Islet precursor cell (in vitro differentiated cells): ENCODE results near the gene CARHSP1.
"Not testable (repeated sequence)": the region's sequence is repeated elsewhere in the genome, so short reads cannot be mapped to it uniquely, and the experiment has no call there.

Experiments used
- DNase-seq: peaks from one replicate; pipeline ENCODE4 v3.0.0-alpha.2; 2018

CARHSP1 gene

GRCh38 chr16:8892101-8892575 is 23.3 kb upstream of the CARHSP1 start:
- no peak for DNase-seq

DNA sequence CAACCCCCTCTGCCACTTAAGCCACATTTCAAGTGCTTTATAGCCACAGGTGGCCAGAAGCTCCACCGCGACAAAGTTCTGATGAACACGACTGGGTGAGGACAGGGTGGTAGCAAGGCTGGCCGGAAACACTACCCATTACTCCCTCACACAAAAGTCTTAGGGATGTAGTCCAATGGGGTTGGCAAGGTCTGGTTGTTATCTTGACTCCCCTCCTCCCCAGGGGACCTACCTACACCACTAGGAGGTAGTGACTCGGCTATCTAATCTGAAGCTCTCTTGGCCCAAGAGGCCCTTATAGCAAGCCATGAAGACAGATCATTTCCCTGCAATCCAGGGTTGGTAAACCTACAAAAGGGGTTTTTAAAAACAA is 21.7 kb upstream of the CARHSP1 start:
- no peak for DNase-seq

GRCh38 chr16:8889893-8890548 is 21.2 kb upstream of the CARHSP1 start:
- DNase-seq = no peak

GRCh38 chr16:8888951-8889892 is 20.4 kb upstream of the CARHSP1 start:
- DNase-seq = no peak

GRCh38 chr16:8887952-8888560 is 19.2 kb upstream of the CARHSP1 start:
- DNase-seq = peak; percentile 48

- DNase-seq = peak; percentile 51
These were observed 18.6 kb upstream of the CARHSP1 start for GRCh38 chr16:8887431-8887765.

GRCh38 chr16:8886593-8887430 is 18.0 kb upstream of the CARHSP1 start:
- DNase-seq = no peak

GRCh38 chr16:8885674-8886592 is 17.1 kb upstream of the CARHSP1 start:
- DNase-seq = peak; percentile 71

DNA sequence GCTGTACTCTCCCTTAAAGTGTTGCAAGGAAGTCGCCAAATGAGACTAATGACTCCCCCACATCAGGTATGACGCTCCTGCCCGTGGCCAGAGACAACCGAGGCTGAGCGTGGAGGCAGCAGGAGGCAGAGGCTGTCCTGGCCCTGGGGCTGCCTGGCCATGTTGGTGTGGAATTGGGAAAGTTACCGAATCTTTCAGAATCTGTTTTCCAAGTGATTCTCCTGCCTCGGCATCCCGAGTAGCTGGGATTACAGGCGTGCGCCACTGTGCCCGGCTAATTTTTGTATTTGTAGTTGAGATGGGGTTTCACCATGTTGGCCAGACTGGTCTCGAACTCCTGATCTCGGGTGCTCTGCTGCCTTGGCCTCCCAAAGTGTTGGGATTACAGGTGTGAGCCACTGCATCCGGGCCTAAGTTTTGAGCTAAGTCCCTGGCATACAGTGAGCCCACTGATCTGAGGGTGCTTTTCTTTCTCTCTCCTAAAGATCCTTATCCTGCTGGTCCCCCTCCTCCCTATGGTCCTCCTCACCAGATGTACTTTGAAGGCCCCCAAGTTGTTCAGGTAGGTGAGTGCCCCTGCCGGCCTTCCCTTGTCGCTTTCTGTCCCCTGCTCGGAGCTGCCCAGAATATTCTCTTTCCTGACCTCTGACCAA is 14.0 kb upstream of the CARHSP1 start:
- DNase-seq = no peak

GRCh38 chr16:8882041-8882617 is 13.3 kb upstream of the CARHSP1 start, which contains the start of gene LITAFD:
Gene LITAFD (plus strand): TSS chr16:8882351. CDS start chr16:8884356, 2,005 bp downstream.
- DNase-seq = no peak

DNA sequence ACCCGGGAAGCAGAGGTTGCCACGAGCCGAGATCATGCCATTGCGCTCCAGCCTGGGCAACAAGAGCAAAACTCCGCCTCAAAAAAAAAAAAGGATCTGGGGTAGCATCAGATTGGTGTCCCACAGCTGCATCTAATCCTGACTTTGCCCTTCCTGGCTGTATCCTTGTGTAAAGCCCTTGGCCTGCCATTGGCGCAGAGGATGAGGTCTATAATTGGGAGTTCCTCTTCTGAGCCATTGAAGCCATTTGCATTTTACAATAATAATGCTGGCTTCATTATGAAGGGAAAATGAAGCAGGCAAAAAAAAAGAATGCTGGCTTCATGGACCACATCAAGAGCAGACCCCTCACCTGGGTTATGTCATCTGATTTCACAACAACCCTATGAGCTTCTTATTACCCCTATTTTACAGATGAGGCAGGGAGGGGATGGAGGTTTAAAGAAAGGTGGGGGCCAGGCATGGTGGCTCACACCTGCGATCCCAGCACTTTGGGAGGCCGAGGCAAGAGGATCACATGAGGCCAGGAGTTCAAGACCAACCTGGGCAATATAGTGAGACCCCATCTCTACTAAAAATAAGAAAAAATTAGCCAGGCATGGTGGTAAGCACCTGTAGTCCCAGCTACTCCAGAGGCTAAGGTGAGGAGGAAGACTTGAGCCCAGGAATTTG is 12.2 kb upstream of the CARHSP1 start:
- DNase-seq = no peak

- DNase-seq = peak; percentile 93
These were observed 9.7 kb upstream of the CARHSP1 start for GRCh38 chr16:8878523-8878911.

DNA sequence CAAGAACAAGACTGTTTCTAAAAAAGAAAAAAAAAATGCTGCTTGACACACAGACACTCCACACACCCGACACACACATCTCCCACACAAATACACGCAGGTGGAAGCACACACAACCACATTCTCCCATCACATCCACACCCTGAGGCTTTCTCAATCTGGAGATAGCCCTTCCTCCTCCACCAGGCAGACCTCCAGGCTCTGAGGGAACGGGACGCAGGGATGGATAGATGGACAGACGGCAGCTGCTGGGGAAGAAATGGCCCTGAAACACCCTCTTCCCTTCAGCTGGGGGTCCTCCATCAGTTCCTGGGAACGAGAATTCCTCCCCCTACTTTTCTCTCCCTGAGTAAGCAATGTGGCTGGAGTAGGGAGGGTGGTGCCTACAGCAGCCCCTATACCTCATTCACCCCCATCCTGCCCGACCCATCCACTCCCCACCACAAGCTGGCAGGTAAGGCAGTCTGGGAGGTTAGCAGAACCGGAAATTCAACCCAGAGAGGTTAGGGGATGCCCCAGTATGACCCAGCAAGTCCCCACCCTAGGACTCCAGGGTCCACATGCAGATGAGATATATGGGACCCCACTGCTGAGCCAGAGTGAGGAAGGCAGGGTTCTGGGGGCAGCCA is 9.2 kb upstream of the CARHSP1 start:
- no peak for DNase-seq

DNA sequence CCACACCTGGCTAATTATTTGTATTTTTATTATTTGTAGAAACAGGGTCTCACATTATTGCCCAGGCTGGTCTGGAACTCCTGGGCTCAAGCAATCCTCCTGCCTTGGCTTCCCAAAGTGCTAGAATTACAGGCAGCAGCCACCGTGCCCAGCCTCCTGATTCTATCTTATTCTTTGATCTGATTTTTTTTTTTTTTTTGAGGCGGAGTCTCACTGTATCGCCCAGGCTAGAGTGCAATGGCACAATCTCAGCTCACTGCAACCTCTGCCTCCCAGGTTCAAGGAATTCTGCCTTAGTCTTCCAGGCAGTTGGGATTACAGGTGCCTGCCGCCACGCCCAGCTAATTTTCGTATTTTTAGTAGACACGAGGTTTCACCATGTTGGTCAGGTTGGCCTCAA is 6.5 kb upstream of the CARHSP1 start:
- DNase-seq = not testable (repeated sequence)

DNA sequence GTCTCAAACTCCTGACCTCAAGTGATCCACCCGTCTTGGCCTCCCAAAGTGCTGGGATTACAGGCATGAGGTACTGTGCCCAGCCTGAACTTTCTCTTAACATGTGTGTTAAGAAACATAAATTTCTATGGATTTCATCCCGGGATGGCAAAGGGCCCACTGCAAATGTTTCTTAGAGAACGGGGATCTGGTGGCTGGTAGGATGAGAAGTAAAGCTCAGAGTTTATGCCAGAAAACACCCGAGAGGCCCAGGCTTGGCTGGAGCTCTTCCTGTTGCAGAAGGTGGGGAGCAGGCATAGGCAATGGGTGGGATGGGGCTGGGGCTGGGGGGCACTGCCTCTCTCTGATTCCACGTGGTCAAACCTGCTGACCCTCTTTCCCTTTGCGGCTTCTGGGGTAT is 5.6 kb upstream of the CARHSP1 start:
- DNase-seq = no peak

DNA sequence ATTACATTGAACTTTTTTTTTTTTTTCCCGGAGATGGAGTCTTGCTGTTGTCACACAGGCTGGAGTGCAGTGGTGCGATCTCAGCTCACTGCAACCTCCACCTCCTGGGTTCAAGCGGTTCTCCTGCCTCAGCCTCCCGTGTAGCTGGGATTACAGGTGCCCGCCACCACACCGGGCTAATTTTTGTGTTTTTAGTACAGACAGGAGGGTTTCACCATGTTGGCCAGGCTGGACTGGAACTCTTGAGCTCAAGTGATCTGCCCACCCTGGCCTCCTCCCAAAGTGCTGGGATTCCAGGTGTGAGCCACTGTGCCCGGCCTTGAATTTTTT is 5.0 kb upstream of the CARHSP1 start:
- DNase-seq = not testable (repeated sequence)

- no peak for DNase-seq
These were observed 4.4 kb upstream of the CARHSP1 start for GRCh38 chr16:8872967-8873865.

- DNase-seq = no peak
These were observed 3.3 kb upstream of the CARHSP1 start for GRCh38 chr16:8872071-8872470.

DNA sequence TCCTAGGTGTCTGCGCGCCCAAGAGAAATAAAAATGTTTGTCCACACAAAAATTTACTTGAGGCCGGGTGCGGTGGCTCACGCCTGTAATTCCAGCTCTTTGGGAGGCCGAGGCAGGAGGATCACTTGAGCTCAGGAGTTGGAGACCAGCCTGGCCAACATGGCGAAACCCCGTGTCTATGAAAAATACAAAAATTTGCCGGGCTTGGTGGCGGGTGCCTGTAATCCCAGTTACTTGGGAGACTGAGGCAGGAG is 1.1 kb upstream of the CARHSP1 start:
- DNase-seq = not testable (repeated sequence)
